ENCODE results near the gene IDH3B. TPM values are rescaled to one million over a fixed set of nuclear protein-coding genes. Genes with fewer than 3 reads are reported as not detected.

The IDH3B gene
- total RNA-seq, 1 experiment from 2014 or later, result 146 TPM

GRCh38 chr20:2624190-2624589 lies 39.8 kb downstream of the IDH3B start:
- H3K27me3 ChIP-seq (replicated peaks; ENCODE audit: insufficient read depth, low read depth, low read length, poor library complexity), result no peaks in the 10 kb centered on the region
- no peaks in the 10 kb centered on the region for H3K9me3 ChIP-seq (ENCODE audit: low read depth, low read length, poor library complexity, severe bottlenecking)
- DNase-seq (ENCODE audit: low spot score), result no peak
- intact Hi-C loops (cut with micrococcal nuclease; ENCODE audit: unreplicated experiment), result no loop called here
- ChIA-PET CTCF (no interaction called here), POLR2A (ENCODE audit: low non-redundant PET) (no interaction called here)
- no peak overlapping the region for H3K4me3 ChIP-seq (ENCODE audit: low read depth, low read length, poor library complexity, severe bottlenecking)
- no peaks in the 10 kb centered on the region for H3K4me1 ChIP-seq (ENCODE audit: insufficient read depth, low read length, poor library complexity, severe bottlenecking)
- H3K36me3 ChIP-seq (ENCODE audit: insufficient read depth, low read length, poor library complexity, severe bottlenecking), result no peaks in the 10 kb centered on the region
- no TSS peak for BruUV-seq (replicated peaks)
- no peak for TF ChIP-seq EZH2 (IDR thresholded peaks at IDR 0.05; ENCODE audit: borderline replicate concordance, low read depth, low read length, poor library complexity, severe bottlenecking)
- no peak for TF ChIP-seq CTCF (conservative IDR thresholded peaks at IDR 0.05; ENCODE audit: low read depth, low read length)
- no peak overlapping the region for H3K27ac ChIP-seq (ENCODE audit: low read depth, low read length, poor library complexity, severe bottlenecking)

GRCh38 chr20:2619961-2620595 lies 43.9 kb downstream of the IDH3B start:
- DNase-seq (ENCODE audit: low spot score), result no peak
- Histone ChIP-seq H3K27me3 (replicated peaks; ENCODE audit: insufficient read depth, low read depth, low read length, poor library complexity) (no peaks in the 10 kb centered on the region), H3K4me3 (ENCODE audit: low read depth, low read length, poor library complexity, severe bottlenecking) (no peak overlapping the region), H3K4me1 (ENCODE audit: insufficient read depth, low read length, poor library complexity, severe bottlenecking) (no peaks in the 10 kb centered on the region), H3K27ac (ENCODE audit: low read depth, low read length, poor library complexity, severe bottlenecking) (no peak overlapping the region), H3K36me3 (ENCODE audit: insufficient read depth, low read length, poor library complexity, severe bottlenecking) (no peaks in the 10 kb centered on the region), H3K9me3 (ENCODE audit: low read depth, low read length, poor library complexity, severe bottlenecking) (no peaks in the 10 kb centered on the region)
- no peak for TF ChIP-seq EZH2 (IDR thresholded peaks at IDR 0.05; ENCODE audit: borderline replicate concordance, low read depth, low read length, poor library complexity, severe bottlenecking)
- TF ChIP-seq CTCF (conservative IDR thresholded peaks at IDR 0.05; ENCODE audit: low read depth, low read length), result no peak
- intact Hi-C loops (cut with micrococcal nuclease; ENCODE audit: unreplicated experiment), result no loop called here
- ChIA-PET CTCF (no interaction called here), POLR2A (ENCODE audit: low non-redundant PET) (no interaction called here)
- BruUV-seq (replicated peaks), result no TSS peak

GRCh38 chr20:2619337-2619736 lies 44.7 kb downstream of the IDH3B start:
- CTCF ChIA-PET, result no interaction called here
- Histone ChIP-seq H3K27me3 (replicated peaks; ENCODE audit: insufficient read depth, low read depth, low read length, poor library complexity) (no peaks in the 10 kb centered on the region), H3K4me1 (ENCODE audit: insufficient read depth, low read length, poor library complexity, severe bottlenecking) (no peaks in the 10 kb centered on the region), H3K4me3 (ENCODE audit: low read depth, low read length, poor library complexity, severe bottlenecking) (no peak overlapping the region), H3K27ac (ENCODE audit: low read depth, low read length, poor library complexity, severe bottlenecking) (no peak overlapping the region), H3K9me3 (ENCODE audit: low read depth, low read length, poor library complexity, severe bottlenecking) (no peaks in the 10 kb centered on the region), H3K36me3 (ENCODE audit: insufficient read depth, low read length, poor library complexity, severe bottlenecking) (no peaks in the 10 kb centered on the region)
- TF ChIP-seq CTCF (conservative IDR thresholded peaks at IDR 0.05; ENCODE audit: low read depth, low read length), result no peak
- no peak for TF ChIP-seq EZH2 (IDR thresholded peaks at IDR 0.05; ENCODE audit: borderline replicate concordance, low read depth, low read length, poor library complexity, severe bottlenecking)
- no TSS peak for BruUV-seq (replicated peaks)
- no peak for DNase-seq (ENCODE audit: low spot score)
- intact Hi-C loops (cut with micrococcal nuclease; ENCODE audit: unreplicated experiment), result no loop called here
- POLR2A ChIA-PET (ENCODE audit: low non-redundant PET), result no interaction called here

Data from A673 (cell line).